ENCODE results near the gene AP3S2.
"Not testable (repeated sequence)": the region's sequence is repeated elsewhere in the genome, so short reads cannot be mapped to it uniquely, and the experiment has no call there.

The AP3S2 gene

DNA sequence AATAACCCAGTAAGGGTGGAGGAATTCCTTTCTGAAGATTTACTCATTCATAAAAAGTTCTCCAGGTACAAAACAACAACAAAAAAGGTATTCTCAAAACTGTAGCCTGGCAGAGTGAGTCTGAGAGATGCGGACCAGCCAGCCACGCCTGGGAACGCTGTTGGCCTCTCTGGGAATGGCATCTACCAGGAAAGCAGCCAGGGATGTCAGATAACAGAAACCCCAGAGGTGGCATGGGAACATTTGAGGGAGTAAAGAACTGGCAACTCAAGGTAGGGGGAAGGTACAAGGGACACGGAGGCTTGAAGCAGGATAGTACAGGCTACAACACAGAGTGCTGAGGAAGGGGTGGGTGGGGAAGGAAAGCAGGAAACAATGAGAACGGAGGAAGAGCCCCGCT, 7.1 kb upstream of the AP3S2 start:
- H3K27me3 ChIP-seq (ENCODE audit: control insufficient read depth in 1 of 2, insufficient read depth in 2 of 2, low read length in 2 of 2): no peaks in the 10 kb centered on the region
- no peaks in the 10 kb centered on the region for H3K4me1 ChIP-seq (ENCODE audit: insufficient read depth, low read length)
- H3K4me3 ChIP-seq (ENCODE audit: low read depth in 1 of 2, low read length in 2 of 2): no peak overlapping the region
- no peak overlapping the region for H3K27ac ChIP-seq (ENCODE audit: low read depth, low read length)
- H3K9ac ChIP-seq (ENCODE audit: low read length): no peak overlapping the region
- peaks cover 42% of the 10 kb centered on the region for H3K36me3 ChIP-seq (ENCODE audit: insufficient read depth, low read length)
- H3K9me3 ChIP-seq (ENCODE audit: low read length): no peaks in the 10 kb centered on the region

DNA sequence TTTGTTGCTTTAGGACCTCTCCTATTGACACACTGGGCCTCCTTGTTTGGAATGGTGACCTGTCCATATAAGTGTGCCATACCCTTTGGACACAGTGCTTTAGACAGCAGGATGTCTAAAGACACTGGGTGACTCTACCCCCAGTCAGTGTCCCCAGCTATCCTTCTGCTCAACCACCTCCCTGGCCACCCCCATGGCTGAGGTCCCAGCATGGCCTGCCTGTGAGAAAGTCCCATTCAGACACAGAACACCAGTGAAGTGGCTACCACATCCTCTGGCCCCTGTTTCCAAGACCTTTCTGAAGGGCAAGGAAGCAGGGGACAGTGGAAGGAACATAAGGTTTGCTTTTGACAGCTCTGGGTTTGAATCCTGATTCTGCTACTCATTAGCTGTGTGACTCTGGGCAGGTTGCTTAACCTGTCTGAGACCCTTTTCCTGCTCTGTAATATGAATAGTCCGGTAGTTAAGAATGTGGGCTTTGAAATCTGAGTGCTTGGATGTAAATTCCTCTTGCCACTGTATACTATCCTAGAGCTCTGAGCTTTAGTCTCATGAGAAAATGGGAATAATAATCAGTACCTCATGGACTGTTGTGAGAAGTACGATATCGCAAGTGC, 6.3 kb upstream of the AP3S2 start:
- H3K36me3 ChIP-seq (ENCODE audit: insufficient read depth, low read length): peaks cover 37% of the 10 kb centered on the region
- H3K27me3 ChIP-seq (ENCODE audit: control insufficient read depth in 1 of 2, insufficient read depth in 2 of 2, low read length in 2 of 2): no peaks in the 10 kb centered on the region
- no peaks in the 10 kb centered on the region for H3K9me3 ChIP-seq (ENCODE audit: low read length)
- no peak overlapping the region for H3K4me3 ChIP-seq (ENCODE audit: low read depth in 1 of 2, low read length in 2 of 2)
- H3K9ac ChIP-seq (ENCODE audit: low read length): no peak overlapping the region
- H3K27ac ChIP-seq (ENCODE audit: low read depth, low read length): no peak overlapping the region
- no peaks in the 10 kb centered on the region for H3K4me1 ChIP-seq (ENCODE audit: insufficient read depth, low read length)

DNA sequence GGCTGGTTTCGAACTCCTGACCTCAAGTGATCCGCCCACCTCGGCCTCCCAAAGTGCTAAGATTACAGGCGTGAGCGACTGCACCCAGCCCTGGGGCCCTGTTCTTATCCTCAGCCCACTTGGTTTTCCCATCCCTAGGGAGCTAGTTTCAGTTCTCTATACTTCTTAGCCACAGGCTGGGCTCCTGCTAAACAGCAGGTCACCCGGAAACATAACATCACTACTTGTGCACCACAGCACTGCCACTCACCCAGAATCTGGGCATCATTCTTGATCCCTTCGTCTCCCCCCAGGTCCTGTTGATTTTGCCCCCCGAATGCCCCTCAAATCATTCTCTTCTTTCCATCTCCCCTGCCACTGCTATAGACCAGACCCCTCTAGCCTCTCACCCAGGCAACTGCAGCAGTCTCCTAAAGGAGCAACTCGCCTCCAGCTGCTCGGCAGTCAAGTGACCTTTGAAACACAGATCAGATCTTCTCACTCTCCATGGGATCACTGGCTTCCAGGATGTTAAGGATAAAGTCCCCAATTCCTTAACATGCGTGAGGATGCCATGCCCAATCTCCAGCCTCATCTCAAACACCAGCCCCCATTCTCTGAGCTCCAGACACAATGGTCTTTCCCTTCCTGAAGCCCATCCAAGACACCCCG, 5.6 kb upstream of the AP3S2 start:
- Histone ChIP-seq H3K36me3 (ENCODE audit: insufficient read depth, low read length) (peaks cover 32% of the 10 kb centered on the region), H3K27ac (ENCODE audit: low read depth, low read length) (no peak overlapping the region), H3K4me1 (ENCODE audit: insufficient read depth, low read length) (no peaks in the 10 kb centered on the region), H3K4me3 (ENCODE audit: low read depth in 1 of 2, low read length in 2 of 2) (no peak overlapping the region), H3K9me3 (ENCODE audit: low read length) (no peaks in the 10 kb centered on the region), H3K27me3 (ENCODE audit: control insufficient read depth in 1 of 2, insufficient read depth in 2 of 2, low read length in 2 of 2) (no peaks in the 10 kb centered on the region), H3K9ac (ENCODE audit: low read length) (no peak overlapping the region)

DNA sequence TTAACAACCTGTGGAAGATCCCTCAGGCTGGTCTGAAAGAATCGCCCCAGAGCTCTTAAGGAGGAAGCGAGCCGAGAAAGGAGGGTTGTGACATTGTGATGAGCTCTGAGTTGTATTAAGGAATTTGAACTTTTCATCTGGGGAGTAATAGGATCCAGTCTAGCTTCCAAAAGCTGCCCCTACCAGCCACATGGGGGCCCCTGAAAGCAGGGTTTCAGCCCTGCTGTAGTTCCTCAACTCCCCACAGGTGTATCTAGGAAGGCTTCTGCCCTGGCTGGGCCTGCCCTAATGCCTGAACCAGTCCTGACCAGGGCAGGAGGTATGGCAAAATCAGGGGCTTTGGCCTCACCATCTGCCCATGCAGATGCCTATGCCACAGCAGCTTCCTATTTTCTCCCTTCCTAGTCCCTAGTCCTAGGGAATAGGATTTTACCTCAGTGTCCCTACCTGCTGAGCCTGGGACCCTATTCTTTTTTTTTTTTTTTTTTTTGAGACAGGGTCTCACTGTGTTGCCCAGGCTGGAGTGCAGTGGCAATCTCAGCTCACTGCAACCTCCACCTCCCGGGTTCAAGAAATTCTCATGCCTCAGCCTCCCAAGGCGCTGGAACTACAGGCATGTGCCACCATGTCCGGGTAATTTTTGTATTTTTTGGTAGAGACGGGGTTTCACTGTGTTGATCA, 5.0 kb upstream of the AP3S2 start:
- no peak overlapping the region for H3K9ac ChIP-seq (ENCODE audit: low read length)
- no peaks in the 10 kb centered on the region for H3K4me1 ChIP-seq (ENCODE audit: insufficient read depth, low read length)
- no peak overlapping the region for H3K27ac ChIP-seq (ENCODE audit: low read depth, low read length)
- no peak overlapping the region for H3K4me3 ChIP-seq (ENCODE audit: low read depth in 1 of 2, low read length in 2 of 2)
- no peaks in the 10 kb centered on the region for H3K27me3 ChIP-seq (ENCODE audit: control insufficient read depth in 1 of 2, insufficient read depth in 2 of 2, low read length in 2 of 2)
- peaks cover 26% of the 10 kb centered on the region for H3K36me3 ChIP-seq (ENCODE audit: insufficient read depth, low read length)
- H3K9me3 ChIP-seq (ENCODE audit: low read length): no peaks in the 10 kb centered on the region

DNA sequence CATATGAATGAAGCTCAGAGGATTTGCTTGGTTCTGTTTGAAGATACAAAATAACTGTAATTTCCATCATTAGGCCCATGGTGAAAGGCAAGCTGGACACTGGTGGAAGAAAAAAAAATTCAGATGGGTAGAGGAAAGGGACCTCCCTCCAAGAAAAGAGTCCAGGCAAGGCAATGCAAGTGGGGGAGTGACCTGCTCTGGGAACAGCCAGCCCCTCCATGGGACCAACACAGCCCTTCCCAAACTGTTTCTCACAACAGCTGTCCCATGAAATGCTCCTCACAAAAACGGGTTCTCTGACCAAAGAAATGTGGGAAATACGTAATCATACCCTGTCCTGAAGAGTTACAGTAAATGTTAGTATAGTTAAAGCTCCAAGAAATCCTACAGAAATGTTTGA, 4.4 kb upstream of the AP3S2 start:
- H3K4me1 ChIP-seq (ENCODE audit: insufficient read depth, low read length): no peaks in the 10 kb centered on the region

DNA sequence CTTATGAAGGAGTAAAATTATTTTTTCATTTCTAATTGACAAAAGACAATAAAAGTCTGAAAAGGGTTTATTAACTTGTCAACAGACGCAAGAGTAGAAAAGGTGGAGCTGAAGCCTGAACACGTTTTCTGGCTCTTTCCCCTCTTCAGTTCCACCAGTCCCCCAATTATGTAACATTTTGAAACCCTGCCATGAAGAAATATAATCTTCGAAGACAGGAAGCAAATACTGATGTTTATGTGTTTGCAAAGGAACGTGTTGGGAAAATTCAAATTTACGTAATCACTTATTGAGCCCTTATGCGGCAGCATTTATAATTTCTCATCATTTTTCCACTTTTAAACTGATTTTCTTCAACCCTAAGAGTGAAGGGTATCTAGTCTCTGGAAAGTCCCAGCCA, 767 bp downstream of the AP3S2 start:
- no peaks in the 10 kb centered on the region for H3K27me3 ChIP-seq (ENCODE audit: control insufficient read depth in 1 of 2, insufficient read depth in 2 of 2, low read length in 2 of 2)
- H3K27ac ChIP-seq (ENCODE audit: low read depth, low read length): peak overlapping the region; percentile 84
- H3K4me1 ChIP-seq (ENCODE audit: insufficient read depth, low read length): no peaks in the 10 kb centered on the region
- H3K4me3 ChIP-seq (ENCODE audit: low read depth in 1 of 2, low read length in 2 of 2): peak overlapping the region; percentile 69 to 87
- H3K9me3 ChIP-seq (ENCODE audit: low read length): no peaks in the 10 kb centered on the region
- peak overlapping the region; percentile 94 for H3K9ac ChIP-seq (ENCODE audit: low read length)
- peaks cover 10% of the 10 kb centered on the region for H3K36me3 ChIP-seq (ENCODE audit: insufficient read depth, low read length)

More for the DNA sequence above, 4.4 kb upstream of the AP3S2 start:
- H3K36me3 ChIP-seq (ENCODE audit: insufficient read depth, low read length): peaks cover 20% of the 10 kb centered on the region
- no peak overlapping the region for H3K4me3 ChIP-seq (ENCODE audit: low read depth in 1 of 2, low read length in 2 of 2)
- H3K9me3 ChIP-seq (ENCODE audit: low read length): no peaks in the 10 kb centered on the region
- no peak overlapping the region for H3K9ac ChIP-seq (ENCODE audit: low read length)
- H3K27me3 ChIP-seq (ENCODE audit: control insufficient read depth in 1 of 2, insufficient read depth in 2 of 2, low read length in 2 of 2): no peaks in the 10 kb centered on the region
- H3K27ac ChIP-seq (ENCODE audit: low read depth, low read length): no peak overlapping the region

DNA sequence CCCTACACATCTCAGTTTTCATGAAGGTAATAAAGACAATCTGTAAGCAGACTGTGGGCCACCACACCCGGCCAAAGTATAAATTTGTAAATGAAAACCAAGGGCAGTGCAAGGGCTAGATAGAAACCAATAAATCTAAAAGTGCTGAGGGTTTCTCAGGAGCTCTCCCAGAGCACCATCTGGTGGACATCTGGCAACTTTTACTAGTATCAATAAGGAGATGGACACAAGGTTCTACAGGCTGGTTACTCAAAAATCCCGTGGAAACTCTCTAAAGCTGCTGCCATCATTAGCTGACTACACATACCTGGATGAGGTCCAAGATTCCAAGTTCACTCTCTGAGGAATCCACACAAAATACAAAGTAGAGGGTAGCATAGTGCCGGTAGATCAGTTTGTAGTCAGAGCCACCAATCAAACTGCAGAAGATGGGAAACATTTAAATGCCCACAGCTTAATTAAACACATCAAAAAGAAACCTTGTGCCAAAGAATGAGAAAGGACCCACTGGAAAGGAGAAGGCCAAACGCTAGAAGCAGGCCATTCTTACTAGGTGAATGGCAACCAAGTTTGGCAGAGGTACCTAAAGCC, 5.5 kb downstream of the AP3S2 start:
- H3K27me3 ChIP-seq (ENCODE audit: control insufficient read depth in 1 of 2, insufficient read depth in 2 of 2, low read length in 2 of 2): no peaks in the 10 kb centered on the region

DNA sequence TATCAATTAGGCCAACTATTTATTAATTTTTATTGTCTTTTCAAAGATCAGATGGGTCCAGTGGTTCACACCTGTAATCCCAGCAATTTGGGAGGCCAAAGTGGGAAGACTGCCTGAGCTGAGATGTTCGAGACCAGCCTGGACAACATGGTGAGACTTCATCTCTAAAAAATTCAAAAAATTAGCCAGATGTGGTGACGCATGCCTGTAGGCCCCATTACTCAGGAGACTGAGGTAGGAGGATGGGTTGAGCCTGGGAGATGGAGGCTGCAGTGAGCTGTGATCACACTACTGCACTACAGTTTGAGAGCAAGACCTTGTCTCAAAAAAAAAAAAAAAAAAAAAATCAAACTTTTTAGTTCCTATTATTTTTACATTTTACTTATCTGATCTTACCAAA, 8.2 kb downstream of the AP3S2 start:
- Histone ChIP-seq H3K9me3 (ENCODE audit: low read length) (no peaks in the 10 kb centered on the region), H3K27ac (ENCODE audit: low read depth, low read length) (no peak overlapping the region), H3K27me3 (ENCODE audit: control insufficient read depth in 1 of 2, insufficient read depth in 2 of 2, low read length in 2 of 2) (no peaks in the 10 kb centered on the region), H3K4me3 (ENCODE audit: low read depth in 1 of 2, low read length in 2 of 2) (no peak overlapping the region), H3K36me3 (ENCODE audit: insufficient read depth, low read length) (peaks cover 30% of the 10 kb centered on the region), H3K4me1 (ENCODE audit: insufficient read depth, low read length) (no peaks in the 10 kb centered on the region), H3K9ac (ENCODE audit: low read length) (no peak overlapping the region)

More for the DNA sequence above, 5.5 kb downstream of the AP3S2 start:
- Histone ChIP-seq H3K36me3 (ENCODE audit: insufficient read depth, low read length) (peaks cover 25% of the 10 kb centered on the region), H3K4me1 (ENCODE audit: insufficient read depth, low read length) (no peaks in the 10 kb centered on the region), H3K9me3 (ENCODE audit: low read length) (no peaks in the 10 kb centered on the region), H3K4me3 (ENCODE audit: low read depth in 1 of 2, low read length in 2 of 2) (no peak overlapping the region), H3K9ac (ENCODE audit: low read length) (no peak overlapping the region), H3K27ac (ENCODE audit: low read depth, low read length) (no peak overlapping the region)

DNA sequence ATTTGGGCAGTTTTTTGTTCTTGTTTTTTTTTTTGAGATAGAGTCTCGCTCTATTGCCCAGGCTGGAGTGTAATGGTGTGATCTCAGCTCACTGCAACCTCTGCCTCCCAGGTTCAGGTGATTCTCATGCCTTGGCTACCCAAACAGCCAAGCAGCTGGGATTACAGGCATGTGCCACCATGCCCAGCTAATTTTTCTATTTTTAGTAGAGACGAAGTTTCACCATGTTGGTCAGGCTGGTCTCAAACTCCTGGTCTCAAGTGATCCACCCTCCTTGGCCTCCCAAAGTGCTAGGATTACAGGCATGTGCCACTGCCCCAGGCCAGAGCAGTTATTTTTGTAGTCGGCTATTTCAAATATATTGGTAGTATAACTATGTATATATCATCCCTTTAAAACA, 8.6 kb downstream of the AP3S2 start:
- H3K9me3 ChIP-seq (ENCODE audit: low read length); H3K9ac ChIP-seq (ENCODE audit: low read length); H3K4me3 ChIP-seq (ENCODE audit: low read depth in 1 of 2, low read length in 2 of 2); H3K27me3 ChIP-seq (ENCODE audit: control insufficient read depth in 1 of 2, insufficient read depth in 2 of 2, low read length in 2 of 2); H3K27ac ChIP-seq (ENCODE audit: low read depth, low read length); H3K4me1 ChIP-seq (ENCODE audit: insufficient read depth, low read length): not testable (repeated sequence)
- peaks cover 31% of the 10 kb centered on the region for H3K36me3 ChIP-seq (ENCODE audit: insufficient read depth, low read length)

DNA sequence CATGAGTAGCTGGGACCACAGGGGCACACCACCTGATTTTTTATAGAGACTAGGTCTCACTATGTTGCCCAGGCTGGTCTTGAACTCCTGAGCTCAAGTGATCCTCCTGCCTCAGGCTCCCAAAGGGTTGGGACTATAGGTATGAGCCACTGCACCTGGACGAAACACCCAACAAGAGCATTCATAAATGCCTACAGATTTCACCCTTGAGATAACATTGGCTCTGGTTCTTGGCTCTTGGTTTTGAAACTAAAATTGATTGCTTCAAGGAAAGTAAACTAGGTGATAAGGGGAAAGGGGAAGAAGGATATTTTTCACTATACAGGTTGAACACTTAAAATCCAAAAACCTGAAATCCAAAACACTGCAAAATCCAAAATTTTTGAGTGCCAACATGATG, 10.3 kb downstream of the AP3S2 start:
- H3K9me3 ChIP-seq (ENCODE audit: low read length): no peaks in the 10 kb centered on the region
- H3K27me3 ChIP-seq (ENCODE audit: control insufficient read depth in 1 of 2, insufficient read depth in 2 of 2, low read length in 2 of 2): no peaks in the 10 kb centered on the region
- no peaks in the 10 kb centered on the region for H3K4me1 ChIP-seq (ENCODE audit: insufficient read depth, low read length)
- H3K9ac ChIP-seq (ENCODE audit: low read length): no peak overlapping the region
- H3K4me3 ChIP-seq (ENCODE audit: low read depth in 1 of 2, low read length in 2 of 2): no peak overlapping the region
- no peak overlapping the region for H3K27ac ChIP-seq (ENCODE audit: low read depth, low read length)
- peaks cover 27% of the 10 kb centered on the region for H3K36me3 ChIP-seq (ENCODE audit: insufficient read depth, low read length)

DNA sequence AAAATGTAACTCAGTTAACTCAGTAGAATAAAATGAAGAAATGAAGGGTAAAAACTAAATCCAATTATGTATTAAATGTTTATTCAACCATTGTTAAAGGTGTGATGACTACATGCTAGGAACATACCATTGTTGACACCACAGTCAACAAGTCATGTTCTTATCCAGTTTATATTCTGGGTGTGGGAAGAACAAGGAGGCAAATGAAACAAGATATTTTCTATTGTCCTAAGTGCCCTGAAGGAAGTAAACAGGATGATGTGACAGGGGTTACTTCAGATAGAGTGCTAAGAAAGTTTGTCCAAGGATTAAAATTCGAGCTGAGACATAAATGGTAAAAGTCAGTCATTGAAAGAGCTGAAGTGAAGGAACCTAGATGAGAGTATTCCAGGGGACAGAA, 13.1 kb downstream of the AP3S2 start:
- no peak overlapping the region for H3K4me3 ChIP-seq (ENCODE audit: low read depth in 1 of 2, low read length in 2 of 2)
- peaks cover 30% of the 10 kb centered on the region for H3K36me3 ChIP-seq (ENCODE audit: insufficient read depth, low read length)

More for the DNA sequence above, 13.1 kb downstream of the AP3S2 start:
- H3K27ac ChIP-seq (ENCODE audit: low read depth, low read length): no peak overlapping the region
- H3K9ac ChIP-seq (ENCODE audit: low read length): no peak overlapping the region
- H3K4me1 ChIP-seq (ENCODE audit: insufficient read depth, low read length): no peaks in the 10 kb centered on the region
- H3K9me3 ChIP-seq (ENCODE audit: low read length): no peaks in the 10 kb centered on the region
- H3K27me3 ChIP-seq (ENCODE audit: control insufficient read depth in 1 of 2, insufficient read depth in 2 of 2, low read length in 2 of 2): no peaks in the 10 kb centered on the region

Measured in muscle layer of colon (tissue), 2 donors.